Measurements from ENCODE around the gene GRIA1.

Gene GRIA1

DNA sequence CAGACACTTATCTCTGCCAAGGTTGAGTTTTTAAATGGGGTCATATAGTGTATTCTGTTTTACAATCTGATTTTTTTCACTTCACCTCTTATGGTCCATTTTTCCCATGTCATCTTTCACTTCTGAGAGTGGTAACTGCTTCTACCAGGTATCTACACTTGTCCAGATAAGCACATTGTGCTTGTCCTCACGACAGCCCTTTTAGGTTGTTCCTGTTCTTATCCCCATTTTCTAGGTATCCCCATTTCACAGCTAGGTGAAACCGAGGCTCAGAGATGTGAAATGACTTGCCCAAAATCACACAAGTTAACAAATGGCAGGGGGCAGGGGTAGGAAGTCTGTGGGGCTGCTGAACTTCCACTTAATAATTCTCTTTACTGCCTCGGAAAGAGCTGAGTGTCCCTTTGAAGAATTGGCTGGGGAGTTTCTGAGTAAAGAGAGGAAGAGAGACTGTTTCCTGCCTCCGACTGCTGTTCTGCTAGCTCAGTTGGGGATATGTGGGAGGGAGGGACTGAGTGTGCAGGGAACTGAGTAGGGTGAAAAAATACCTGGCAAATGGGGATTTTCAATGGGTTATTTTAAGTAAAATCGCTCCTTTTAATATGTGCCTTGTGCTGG is 255.4 kb downstream of the GRIA1 start:
- DNase-seq = no peak

DNA sequence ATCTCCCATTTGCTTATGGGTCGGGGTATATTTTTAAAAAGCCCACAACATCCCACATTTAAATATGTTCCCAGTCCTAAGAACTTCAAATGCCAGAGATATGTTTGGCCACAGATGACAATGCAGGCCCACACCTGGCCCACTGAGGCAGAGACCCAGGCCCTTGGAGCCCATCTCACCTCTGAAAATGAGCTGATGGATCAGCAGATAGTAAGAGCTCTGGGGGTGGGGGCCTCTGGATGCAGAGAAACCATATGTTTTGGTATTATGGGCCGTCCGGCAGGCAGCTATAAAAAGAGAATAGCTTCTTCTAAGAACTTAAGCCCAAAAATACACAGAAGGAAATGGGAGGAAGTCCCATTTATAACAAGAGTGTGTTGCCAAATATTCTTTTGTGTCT is 256.0 kb downstream of the GRIA1 start:
- DNase-seq = no peak

DNA sequence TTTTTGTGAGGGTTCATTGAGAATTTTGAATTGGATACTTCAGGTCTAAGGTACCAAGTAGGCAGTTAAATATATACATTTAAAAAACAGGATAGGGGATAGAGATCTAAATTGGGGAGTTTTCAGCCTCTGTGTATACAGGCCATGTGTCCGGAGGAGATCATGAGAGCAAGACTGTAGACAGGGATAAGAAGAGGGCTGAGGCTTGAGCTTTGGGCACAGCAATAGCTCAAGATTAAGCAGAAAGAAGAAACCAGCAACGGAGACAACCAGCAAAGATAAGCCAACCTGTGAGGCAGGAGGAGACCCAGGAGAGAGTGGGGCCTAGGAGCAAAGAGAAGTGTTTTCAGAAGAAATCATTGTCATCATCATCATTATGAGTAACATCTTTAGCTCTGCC is 258.4 kb downstream of the GRIA1 start:
- no peak for DNase-seq

DNA sequence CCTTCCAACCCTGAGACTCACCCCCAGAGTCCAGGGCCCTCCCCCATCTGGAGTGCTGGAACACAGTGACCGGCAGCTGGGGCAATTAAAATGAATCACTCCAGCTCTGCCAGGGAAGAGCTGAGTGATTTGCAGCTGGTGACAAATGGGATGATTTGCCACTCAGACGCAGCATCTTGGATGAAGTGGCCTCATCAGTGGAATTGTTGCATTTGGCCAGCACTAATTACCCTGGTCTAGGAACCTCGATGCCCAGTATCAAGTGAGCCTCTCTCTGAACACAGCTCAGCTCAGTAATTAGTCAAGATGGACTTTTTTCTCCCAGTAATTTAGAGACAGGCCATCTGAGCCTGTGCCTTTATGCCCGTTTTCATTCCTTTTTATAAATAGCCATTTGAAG is 259.5 kb downstream of the GRIA1 start:
- no peak for DNase-seq

DNA sequence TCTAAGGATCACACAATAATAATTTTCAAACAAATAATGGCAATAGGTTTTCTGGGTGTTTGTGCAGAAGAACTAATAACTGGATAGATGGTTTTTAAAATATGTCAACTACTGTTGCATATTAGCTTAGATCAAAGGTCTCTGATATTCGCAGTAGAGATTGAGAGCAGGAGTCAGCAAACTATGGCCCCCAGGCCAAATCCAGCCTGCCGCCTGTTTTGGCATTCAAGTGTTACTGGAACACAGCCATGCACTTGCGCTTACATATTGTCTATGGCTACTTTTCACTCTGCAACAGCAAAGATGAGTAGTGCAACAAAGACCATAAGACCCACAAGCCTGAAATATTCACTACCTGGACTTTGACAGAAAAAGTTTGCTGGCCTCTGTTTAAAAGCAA is 260.8 kb downstream of the GRIA1 start:
- DNase-seq = no peak

DNA sequence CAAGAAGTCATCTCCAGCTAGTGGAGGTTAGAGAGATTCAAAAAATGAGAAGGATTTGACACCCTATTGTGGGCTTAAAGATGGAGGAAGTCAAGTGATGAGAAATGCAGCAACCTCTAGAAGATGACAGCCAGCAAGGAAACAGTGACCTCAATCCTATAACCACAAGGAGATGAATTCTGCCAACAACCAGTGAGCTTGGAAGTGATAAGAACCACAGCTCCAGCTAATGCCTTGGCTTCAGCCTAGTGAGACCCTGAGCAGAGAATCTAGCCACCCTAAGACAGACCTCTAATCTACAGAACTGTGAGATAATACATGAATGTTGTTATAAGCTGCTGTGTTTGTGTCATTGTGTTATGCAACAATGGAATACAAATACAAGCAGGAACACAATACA is 262.4 kb downstream of the GRIA1 start:
- DNase-seq = no peak

DNA sequence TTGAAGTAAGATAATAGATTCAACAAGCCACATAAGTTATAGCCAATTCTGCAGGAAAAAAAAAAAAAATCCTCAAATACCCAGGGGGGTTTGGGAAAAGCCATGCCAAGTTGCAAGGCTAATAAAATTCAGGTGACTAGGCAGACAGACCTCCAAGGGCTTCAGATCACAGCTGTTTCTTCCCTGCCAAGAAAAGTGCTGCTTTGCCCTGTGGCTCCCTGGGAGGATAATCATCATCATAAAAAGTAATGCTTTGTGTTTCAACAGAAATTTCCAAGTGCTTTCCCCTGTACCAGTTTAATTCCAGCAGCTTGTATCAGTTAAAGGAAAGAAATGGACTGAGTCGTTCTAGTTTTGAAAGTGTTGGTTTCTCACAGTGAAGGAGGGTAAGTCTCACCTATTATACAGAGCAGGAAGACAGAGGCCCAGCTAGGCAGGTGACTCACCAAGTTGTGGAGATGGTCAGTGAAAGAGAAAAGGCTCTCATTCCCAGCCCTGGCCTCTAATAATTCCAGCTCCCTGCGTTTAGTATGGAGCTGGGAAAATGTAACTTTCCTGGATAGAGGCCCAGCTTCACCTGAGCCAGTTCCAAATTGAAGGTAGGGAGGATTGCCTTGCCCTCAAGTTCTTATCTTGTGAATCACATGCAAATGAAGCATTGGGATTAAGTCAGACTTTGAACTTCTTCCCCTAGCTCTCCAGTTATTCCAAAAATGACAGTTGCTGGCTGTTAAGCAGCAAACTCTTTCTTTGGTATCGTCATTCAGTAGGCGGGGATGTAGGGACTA is 263.4 kb downstream of the GRIA1 start:
- no peak for DNase-seq

DNA sequence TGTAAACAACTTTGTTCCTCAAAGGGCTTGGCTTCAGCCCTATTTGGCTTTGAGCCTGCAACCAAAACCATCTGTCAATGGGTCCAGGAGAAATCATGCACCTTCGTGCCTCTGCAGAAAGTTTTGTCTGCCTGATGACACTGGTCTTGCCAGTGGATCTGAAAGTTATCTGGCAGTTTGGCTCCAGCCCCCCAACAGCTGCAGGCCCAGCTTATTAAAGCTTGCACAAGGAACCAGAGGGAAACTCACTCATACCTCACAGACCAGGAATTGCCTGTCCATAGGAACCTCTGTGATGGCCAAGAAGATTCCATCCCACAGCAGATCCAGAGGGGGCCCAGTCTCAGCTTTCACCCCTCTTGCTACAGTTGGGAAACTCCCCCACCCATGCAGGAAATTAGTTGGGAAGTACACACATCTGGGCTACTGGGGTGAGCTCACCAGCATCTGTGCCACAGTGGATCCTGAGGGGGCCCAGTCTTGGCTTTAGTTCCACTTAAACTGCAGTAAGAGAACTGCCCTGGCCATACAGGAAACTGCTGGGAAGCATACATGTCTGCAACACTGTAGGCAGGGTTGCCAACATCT is 265.5 kb downstream of the GRIA1 start:
- no peak for DNase-seq

DNA sequence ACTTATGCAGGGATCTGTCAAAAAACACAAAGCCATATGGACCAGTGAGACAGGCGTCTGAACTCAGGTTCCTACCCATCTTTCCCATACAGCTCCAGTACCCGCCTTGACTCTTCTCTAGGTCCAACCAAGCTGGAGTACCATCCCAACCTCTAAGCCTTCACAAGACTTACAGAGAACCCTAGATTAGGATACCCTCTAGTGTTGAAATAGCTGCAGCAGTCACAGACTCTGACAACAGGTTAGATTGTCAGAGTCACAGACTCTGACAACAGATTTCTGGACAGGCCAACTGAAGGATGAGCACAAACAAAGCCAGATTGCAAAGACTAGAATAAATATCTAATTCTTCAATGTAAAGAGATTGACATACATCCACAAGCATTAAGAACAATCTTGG is 266.1 kb downstream of the GRIA1 start:
- no peak for DNase-seq

DNA sequence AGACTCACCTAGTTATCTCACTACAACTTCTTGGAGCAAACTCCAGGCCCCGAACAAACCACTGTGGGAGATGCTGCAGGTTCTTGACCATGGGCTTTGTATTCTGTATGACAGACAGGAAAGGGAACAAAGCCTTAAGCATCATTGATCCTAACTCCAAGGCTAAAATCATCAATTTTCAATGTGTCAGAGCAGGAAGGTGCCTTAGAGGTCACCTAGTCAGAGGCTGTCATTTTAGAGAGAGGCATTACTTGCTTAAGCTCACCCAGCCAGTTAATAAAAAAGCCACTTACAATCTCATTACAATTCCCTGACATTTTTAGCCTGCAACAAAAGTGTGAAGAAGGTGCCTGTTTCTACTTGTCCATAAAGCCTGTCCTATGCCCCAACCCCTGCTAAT is 275.5 kb downstream of the GRIA1 start:
- DNase-seq = no peak

DNA sequence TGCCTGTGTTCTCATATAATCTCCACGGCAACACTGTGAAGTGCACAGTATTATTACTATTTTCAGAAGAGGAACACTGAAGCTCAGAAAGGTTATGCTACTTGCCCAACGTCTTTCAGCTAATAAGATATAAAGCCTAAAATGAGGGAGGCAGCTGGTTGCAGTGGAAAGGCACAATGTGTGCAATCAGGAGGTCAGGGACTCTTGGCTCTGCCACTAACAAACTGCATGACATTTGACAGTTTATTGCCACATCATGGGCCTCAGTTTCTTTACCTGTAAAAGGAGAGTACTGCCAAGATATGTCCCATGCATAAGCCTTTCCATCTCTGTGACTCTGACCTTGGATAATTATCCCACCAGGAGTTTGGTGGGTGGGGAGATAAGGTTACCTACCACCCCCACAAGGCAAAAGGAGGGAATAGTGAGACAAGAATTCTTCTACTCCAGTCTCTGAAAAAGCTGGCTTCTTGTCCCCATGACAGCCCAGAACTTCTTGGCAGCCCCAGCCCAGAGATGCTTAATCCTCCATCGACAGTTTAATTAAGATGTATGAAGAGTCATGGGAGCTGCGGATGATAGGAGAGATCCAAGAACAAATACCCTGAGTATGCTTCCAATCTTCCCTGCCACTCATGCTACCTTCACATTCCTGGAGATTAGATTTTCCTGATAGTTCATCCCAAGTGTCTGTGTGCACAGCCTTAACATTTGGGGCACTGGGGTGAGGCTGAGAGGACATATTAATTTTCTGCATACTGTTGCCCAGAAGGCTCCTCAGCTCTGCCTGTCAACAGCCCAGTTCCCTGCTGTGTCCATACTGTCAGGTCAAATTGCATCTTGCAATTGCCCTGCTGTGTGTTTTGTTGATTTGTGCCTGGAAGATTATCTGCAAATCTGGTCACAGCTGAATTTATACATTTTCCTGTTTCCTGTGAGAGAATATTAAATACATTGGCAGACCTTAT is 277.0 kb downstream of the GRIA1 start:
- no peak for DNase-seq

DNA sequence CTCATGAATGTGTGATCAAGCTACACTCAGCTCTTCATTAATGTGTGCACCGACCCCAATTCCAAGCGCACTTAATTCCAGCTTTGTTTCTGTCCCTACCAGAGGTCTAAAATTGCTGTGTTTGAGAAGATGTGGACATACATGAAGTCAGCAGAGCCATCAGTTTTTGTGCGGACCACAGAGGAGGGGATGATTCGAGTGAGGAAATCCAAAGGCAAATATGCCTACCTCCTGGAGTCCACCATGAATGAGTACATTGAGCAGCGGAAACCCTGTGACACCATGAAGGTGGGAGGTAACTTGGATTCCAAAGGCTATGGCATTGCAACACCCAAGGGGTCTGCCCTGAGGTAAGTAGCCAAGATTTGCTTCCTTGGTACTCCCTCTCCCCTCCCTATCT is 279.6 kb downstream of the GRIA1 start:
- DNase-seq = no peak

DNA sequence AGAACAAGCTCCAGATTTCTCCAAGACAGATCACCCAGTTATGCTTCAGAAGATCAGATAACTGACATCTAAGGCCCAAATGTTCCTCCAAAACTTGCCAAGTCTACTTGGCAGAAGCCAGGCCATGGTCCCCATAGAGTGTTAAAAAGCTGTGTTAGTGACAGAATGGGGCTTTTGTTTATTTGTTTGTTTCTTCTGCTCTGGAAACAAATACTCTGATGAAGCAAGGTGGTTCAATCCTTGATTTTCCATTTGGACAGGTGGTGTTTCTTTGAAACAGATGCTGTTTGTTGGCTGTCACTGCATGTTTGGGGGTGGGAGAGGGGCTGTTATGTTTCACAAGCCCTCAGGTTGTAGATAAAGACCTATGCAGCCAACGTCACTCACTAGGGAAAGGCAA is 284.2 kb downstream of the GRIA1 start:
- DNase-seq = no peak

DNA sequence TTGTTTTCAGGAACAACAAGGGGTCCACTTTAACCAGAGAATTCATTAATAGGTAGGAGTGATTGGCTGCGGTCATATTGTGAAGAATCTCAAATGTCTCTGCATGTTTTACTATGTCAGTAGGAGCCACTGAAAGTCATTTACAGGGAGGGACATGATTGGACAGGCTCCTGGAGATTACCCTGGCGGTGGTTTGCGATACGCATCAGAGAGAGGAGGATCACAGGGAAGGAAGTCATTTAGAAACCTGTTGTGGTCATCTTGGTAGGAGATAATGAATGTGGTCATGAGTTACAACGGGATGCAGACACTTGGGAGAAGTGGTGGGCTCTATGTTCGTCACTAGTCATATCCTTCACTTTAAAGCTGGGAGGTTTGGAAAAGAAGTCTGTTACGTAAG is 285.5 kb downstream of the GRIA1 start:
- DNase-seq = no peak

DNA sequence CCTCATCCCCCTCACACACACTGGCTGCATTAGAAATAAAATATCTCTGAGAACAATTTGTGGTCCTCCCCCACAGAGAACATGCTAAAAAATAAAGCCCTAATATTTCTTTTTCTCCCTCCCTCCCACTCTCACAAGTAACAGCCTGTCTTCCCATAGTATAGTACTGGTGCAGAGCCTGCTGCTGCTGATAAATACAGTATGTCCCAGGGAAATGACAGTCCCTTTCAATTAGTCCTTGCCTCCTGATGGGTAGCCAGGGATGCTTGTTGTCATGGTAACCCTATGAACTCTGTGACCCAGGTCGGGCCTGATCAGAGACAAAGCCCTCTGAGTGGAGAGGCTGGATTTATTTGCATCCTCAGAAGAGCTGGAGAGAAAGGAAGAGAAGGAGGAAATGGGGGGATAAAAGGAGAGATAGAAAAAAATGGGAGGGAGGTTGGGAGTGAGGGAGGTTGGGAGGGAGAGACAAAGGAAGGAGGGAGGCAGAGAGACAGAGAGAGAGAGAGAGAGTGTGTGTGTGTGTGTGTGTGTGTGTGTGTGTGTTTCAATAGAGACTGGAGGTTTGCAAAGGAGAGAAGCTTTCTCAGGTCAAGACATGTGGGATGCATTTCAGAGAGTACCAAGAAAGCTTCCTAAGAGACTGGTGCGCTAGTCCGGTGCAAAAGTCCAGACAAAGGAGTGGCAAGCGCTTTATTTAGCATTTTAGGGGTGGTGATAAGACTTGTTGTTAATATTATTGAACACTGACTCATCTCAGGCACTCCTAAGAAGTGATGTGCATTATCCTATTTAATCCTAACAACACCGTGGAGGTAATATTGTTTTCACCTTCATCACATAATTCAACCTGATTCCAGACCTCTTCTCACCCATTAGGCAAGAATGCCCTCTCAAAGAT is 287.5 kb downstream of the GRIA1 start:
- DNase-seq = no peak

DNA sequence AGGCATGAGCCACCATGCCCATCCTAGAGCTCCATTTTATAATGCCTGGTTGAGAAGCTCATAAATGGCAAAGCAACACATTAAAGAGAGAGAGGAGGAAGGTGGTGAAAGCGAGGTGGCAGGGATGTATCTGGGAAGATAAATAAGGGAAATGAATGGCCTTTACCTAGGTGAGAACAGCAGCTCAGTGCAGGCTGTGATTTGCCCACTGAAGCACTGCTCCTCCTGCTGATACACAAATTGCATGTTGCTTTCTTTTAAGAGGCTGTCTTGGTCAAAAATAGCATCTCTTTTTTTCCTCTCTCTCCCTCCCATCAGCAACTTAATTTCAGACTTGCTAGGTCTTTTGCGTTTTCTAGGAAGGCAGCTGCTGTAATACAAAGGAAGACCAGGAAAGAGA is 289.4 kb downstream of the GRIA1 start:
- DNase-seq = no peak

DNA sequence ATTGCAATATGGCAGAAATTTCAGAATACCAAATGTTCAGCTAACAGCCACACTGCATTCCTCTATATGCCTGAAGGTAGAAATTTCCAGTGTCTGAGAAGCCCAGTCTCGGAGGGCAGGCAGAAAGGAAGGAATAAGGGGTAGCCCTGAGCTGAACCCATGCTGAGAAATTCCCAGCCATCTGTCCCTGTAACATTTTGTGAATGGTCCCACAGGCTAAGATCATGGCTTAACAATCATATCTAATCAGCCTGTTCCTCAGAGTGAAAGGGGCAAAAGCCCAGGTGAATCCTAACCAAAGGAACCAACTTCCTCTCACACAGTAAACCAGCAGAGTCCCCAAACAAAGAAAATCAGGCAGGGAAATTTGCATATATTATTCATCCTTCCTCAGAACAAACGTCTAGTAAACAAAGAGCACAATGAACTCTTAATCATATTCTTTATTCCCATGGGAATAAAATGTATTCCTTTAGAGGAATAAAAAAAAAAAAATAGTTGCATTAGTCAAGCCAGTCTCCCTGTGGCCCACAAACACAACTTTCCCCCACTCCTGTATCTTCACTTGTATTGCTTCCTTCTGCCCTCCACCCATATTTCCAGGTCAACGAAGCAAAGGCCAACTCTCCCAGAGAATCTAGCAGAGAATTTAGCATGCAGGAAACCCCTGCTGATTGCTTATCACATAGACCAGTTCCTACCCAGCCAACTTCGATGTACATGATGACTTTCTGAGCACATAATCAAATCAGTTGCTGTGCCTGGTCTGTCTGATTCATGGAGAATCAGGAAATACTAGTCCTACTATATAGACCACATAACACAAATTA is 290.6 kb downstream of the GRIA1 start:
- DNase-seq = no peak

DNA sequence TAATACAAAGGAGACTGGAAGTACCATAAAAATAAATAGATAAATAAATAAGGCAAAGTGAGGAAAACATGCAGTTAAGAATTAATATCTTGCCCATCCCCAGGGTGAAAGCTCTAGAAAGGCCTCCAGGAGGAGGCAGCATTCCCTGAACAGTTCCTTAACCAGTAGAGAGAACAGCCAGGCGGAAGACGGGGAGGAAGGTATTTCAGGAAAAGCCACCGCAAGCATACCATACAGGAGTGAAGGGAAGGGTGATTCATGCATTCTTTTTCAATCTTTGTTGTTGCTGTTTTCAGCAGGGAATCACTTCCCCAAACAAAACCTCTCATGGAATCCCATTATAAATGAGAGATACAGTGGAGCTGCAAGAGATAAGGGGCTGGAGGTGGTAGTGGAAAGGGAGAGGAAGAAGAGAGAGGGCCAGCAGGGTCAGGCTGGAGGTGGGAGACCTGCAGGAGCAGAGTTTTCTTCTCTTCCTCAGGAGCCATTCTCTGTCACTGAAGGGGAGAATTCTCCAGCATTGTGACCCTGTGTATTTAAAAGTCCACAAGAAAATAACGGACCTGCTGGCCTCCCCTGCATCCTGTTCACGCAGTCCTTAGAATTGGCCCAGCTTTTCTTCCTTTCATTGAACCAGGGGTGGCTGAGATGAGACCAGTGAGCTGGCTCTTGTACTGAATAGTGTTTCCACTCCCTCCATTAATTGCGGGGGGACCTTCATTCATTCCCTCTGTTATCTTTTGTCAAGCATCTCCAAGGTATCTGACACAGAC is 292.3 kb downstream of the GRIA1 start:
- DNase-seq = no peak

DNA sequence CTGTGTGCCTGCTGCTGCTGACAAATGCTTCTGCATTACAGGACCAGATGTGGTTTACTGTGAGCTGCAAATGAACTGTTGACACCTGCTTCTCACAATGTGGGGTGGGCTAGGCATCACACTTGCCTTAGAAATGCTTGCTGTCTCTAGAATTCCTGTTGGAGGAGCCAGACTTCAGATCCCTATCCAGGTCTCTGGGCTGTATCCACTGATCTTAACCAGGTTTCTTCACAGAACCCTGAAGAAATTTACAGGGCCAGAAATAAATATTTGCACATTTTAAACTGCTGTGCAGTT is 292.8 kb downstream of the GRIA1 start:
- no peak for DNase-seq

DNA sequence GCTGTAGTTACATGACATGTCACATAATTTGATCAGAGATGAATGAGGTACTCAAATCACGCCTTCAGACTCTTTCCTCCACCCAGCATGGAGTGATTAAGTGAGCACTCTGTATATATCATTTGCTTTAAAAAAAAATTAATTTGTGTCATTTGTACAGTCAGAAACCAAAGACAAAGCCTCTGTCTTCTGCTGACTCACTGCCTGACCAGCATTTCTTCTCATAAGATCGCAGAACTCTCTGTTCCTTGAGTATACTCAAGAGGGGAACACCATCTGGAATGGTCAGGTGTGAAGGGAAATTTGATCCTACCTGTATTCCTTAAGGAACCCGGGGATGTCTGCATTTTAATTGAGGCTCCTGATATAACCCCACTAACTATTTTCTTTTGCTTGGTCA is 293.8 kb downstream of the GRIA1 start:
- DNase-seq = no peak

DNA sequence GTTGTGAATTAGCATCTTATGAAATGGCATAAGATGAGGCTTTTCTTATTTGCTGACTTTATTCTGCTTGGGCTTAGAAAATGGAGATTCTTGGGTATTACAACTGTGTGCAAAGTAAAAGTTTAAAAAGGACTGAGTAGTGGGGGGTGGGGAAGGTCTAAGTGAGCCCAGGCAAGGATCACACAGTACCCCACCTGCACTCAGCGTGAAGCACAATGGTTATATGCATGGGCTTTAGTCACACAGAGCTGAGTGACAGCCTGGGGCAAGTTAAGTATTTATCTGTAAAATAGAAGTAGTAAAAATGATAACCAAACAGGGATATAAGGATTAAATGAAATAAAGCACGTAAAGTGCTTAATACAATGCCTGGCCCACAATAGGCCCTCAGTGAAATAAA is 300.9 kb downstream of the GRIA1 start:
- no peak for DNase-seq

Data from left hindlimb (tissue), 1 donor.